ENCODE measurements around the gene LINC01488. TPM values are rescaled to one million over a fixed set of nuclear protein-coding genes. Genes with fewer than 3 reads are reported as not detected.

The LINC01488 gene
- total RNA-seq, 1 donor from 2014 or later, result not detected

DNA sequence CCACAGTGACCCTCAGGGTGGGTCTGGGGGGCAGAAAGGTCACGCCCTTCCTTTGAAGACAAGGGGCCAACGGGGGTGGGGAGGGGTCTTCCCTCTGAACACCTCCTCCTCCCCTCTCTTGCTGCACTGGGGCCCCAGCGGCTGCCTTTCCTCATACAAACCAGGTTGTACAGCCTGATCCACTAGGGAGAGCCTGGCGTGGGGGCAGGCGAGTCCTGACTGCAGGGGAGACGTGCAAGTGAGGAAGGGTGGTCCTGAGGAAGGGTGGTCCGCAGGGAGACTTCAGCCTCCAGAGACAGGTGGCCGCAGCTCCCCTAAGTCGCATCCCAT lies 43.6 kb upstream of the LINC01488 start:
- no peaks in the 10 kb centered on the region for H3K36me3 ChIP-seq (ENCODE audit: insufficient read depth, low read length)
- H3K79me2 ChIP-seq (ENCODE audit: insufficient read depth, low read length), result no peaks in the 10 kb centered on the region
- no peak overlapping the region for H3K4me3 Mint-ChIP-seq (ENCODE audit: unreplicated experiment)
- H3K27ac Mint-ChIP-seq (ENCODE audit: unreplicated experiment), result no peak overlapping the region
- H3K9ac ChIP-seq (ENCODE audit: low read length), result no peak overlapping the region
- H3K4me3 ChIP-seq (ENCODE audit: insufficient read depth, low read depth, low read length), result no peak overlapping the region
- H3K4me2 ChIP-seq (ENCODE audit: low read length), result no peak overlapping the region
- DNase-seq (ENCODE audit: low read depth), result no peak
- H3K9me3 Mint-ChIP-seq (ENCODE audit: unreplicated experiment), result peaks cover 7% of the 10 kb centered on the region
- no peaks in the 10 kb centered on the region for H4K20me1 ChIP-seq (ENCODE audit: insufficient read depth, low read length)
- H3K36me3 Mint-ChIP-seq (ENCODE audit: low read depth, unreplicated experiment), result peaks cover 2% of the 10 kb centered on the region
- no peak overlapping the region for H2AFZ ChIP-seq (ENCODE audit: low read depth, low read length)
- H3K9me3 ChIP-seq (ENCODE audit: insufficient read depth, low read depth, low read length), result no peaks in the 10 kb centered on the region
- FAIRE-seq, result no peak
- H3K27me3 Mint-ChIP-seq (ENCODE audit: low read depth, unreplicated experiment), result peaks cover 28% of the 10 kb centered on the region
- H3K4me1 Mint-ChIP-seq (ENCODE audit: low read depth, unreplicated experiment), result peaks cover 23% of the 10 kb centered on the region
- TF ChIP-seq, protein P1, sequence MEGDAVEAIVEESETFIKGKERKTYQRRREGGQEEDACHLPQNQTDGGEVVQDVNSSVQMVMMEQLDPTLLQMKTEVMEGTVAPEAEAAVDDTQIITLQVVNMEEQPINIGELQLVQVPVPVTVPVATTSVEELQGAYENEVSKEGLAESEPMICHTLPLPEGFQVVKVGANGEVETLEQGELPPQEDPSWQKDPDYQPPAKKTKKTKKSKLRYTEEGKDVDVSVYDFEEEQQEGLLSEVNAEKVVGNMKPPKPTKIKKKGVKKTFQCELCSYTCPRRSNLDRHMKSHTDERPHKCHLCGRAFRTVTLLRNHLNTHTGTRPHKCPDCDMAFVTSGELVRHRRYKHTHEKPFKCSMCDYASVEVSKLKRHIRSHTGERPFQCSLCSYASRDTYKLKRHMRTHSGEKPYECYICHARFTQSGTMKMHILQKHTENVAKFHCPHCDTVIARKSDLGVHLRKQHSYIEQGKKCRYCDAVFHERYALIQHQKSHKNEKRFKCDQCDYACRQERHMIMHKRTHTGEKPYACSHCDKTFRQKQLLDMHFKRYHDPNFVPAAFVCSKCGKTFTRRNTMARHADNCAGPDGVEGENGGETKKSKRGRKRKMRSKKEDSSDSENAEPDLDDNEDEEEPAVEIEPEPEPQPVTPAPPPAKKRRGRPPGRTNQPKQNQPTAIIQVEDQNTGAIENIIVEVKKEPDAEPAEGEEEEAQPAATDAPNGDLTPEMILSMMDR (IDR thresholded peaks at IDR 0.05; ENCODE audit: insufficient read depth, low read depth, low read length), result no peak
- no peak for TF ChIP-seq EZH2 (IDR thresholded peaks at IDR 0.05; ENCODE audit: insufficient read depth, low read length)
- H3K27ac ChIP-seq (ENCODE audit: low read depth, low read length), result no peak overlapping the region
- no peaks in the 10 kb centered on the region for H3K27me3 ChIP-seq (ENCODE audit: insufficient read depth, low read length)
- peaks cover 28% of the 10 kb centered on the region for H3K4me1 ChIP-seq (ENCODE audit: insufficient read depth, low read length)

DNA sequence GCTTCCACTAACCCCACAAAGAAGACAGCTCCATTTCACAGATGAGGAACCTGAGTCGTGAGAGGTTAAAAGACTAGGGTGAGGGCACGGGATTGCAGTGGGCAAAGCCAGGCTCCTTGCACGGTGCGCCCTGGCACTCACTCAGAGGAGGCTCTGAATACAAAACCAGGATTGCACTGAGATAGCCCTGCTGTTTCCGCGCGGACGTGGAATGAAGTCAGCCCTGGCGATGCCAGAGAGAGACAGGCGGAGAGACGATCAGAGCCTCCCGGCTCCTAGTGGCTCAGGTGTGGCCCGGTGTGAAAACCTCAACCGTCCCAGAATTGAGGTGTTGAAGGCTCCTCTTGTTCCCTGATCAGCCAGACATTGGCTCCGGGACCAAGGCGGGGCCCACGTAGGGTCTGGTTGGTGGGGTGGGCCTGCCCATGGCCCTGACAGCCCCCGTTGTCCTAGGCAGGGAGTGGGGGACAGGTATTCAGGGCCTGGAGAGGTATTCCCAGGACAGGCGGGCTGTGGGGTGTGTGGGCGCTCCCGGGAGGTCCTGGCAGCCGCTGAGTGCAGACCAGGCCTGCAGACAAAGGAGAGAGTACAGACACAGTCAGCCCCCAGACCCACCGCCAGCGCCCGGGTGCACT lies 43.1 kb upstream of the LINC01488 start:
- TF ChIP-seq, protein P1 (IDR thresholded peaks at IDR 0.05; ENCODE audit: insufficient read depth, low read depth, low read length), result no peak
- TF ChIP-seq EZH2 (IDR thresholded peaks at IDR 0.05; ENCODE audit: insufficient read depth, low read length), result no peak
- Histone ChIP-seq H3K27ac (ENCODE audit: low read depth, low read length) (no peak overlapping the region), H3K4me1 (ENCODE audit: insufficient read depth, low read length) (peaks cover 33% of the 10 kb centered on the region), H3K4me3 (ENCODE audit: insufficient read depth, low read depth, low read length) (no peak overlapping the region), H4K20me1 (ENCODE audit: insufficient read depth, low read length) (no peaks in the 10 kb centered on the region), H3K9me3 (ENCODE audit: insufficient read depth, low read depth, low read length) (no peaks in the 10 kb centered on the region), H2AFZ (ENCODE audit: low read depth, low read length) (no peak overlapping the region), H3K4me2 (ENCODE audit: low read length) (no peak overlapping the region), H3K79me2 (ENCODE audit: insufficient read depth, low read length) (no peaks in the 10 kb centered on the region), H3K27me3 (ENCODE audit: insufficient read depth, low read length) (no peaks in the 10 kb centered on the region), H3K9ac (ENCODE audit: low read length) (no peak overlapping the region), H3K36me3 (ENCODE audit: insufficient read depth, low read length) (no peaks in the 10 kb centered on the region)
- peaks cover 4% of the 10 kb centered on the region for H3K9me3 Mint-ChIP-seq (ENCODE audit: unreplicated experiment)
- H3K4me1 Mint-ChIP-seq (ENCODE audit: low read depth, unreplicated experiment), result peaks cover 23% of the 10 kb centered on the region
- no peak overlapping the region for H3K4me3 Mint-ChIP-seq (ENCODE audit: unreplicated experiment)
- H3K27me3 Mint-ChIP-seq (ENCODE audit: low read depth, unreplicated experiment), result peaks cover 24% of the 10 kb centered on the region
- no peak for FAIRE-seq
- H3K27ac Mint-ChIP-seq (ENCODE audit: unreplicated experiment), result no peak overlapping the region
- DNase-seq (ENCODE audit: low read depth), result no peak
- peaks cover 1% of the 10 kb centered on the region for H3K36me3 Mint-ChIP-seq (ENCODE audit: low read depth, unreplicated experiment)

DNA sequence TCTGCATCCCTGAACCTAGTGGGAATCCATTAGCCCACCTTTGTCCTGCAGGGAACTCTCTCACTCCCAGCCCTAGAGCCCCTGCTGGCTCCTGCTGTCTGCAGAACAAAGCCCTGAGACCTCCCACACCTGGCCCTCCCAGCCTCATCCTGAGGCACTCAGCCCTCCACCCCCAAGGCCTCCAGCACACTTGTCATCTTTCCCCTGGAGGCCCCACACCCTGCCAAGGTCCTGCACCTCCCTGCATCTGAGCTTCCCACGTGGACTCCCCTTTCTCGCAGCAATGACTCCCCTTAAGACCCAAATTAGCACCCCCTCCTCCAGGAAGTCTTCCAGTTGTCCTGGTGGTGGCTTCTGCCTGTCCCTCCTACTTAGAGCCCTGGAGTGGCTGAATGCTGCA lies 42.3 kb upstream of the LINC01488 start:
- no peak overlapping the region for H3K9ac ChIP-seq (ENCODE audit: low read length)
- no peaks in the 10 kb centered on the region for H4K20me1 ChIP-seq (ENCODE audit: insufficient read depth, low read length)
- Mint-ChIP-seq H3K27me3 (ENCODE audit: low read depth, unreplicated experiment) (peaks cover 17% of the 10 kb centered on the region), H3K4me1 (ENCODE audit: low read depth, unreplicated experiment) (peaks cover 28% of the 10 kb centered on the region), H3K4me3 (ENCODE audit: unreplicated experiment) (no peak overlapping the region), H3K36me3 (ENCODE audit: low read depth, unreplicated experiment) (no peaks in the 10 kb centered on the region), H3K27ac (ENCODE audit: unreplicated experiment) (no peak overlapping the region), H3K9me3 (ENCODE audit: unreplicated experiment) (no peaks in the 10 kb centered on the region)
- H3K4me2 ChIP-seq (ENCODE audit: low read length), result no peak overlapping the region
- TF ChIP-seq, protein P1 (IDR thresholded peaks at IDR 0.05; ENCODE audit: insufficient read depth, low read depth, low read length), result no peak
- TF ChIP-seq EZH2 (IDR thresholded peaks at IDR 0.05; ENCODE audit: insufficient read depth, low read length), result no peak
- no peaks in the 10 kb centered on the region for H3K36me3 ChIP-seq (ENCODE audit: insufficient read depth, low read length)
- no peaks in the 10 kb centered on the region for H3K27me3 ChIP-seq (ENCODE audit: insufficient read depth, low read length)
- DNase-seq (ENCODE audit: low read depth) (no peak), FAIRE-seq (no peak)
- no peaks in the 10 kb centered on the region for H3K9me3 ChIP-seq (ENCODE audit: insufficient read depth, low read depth, low read length)
- no peak overlapping the region for H3K4me3 ChIP-seq (ENCODE audit: insufficient read depth, low read depth, low read length)
- H3K27ac ChIP-seq (ENCODE audit: low read depth, low read length), result no peak overlapping the region
- H3K4me1 ChIP-seq (ENCODE audit: insufficient read depth, low read length), result peaks cover 40% of the 10 kb centered on the region
- H2AFZ ChIP-seq (ENCODE audit: low read depth, low read length), result no peak overlapping the region
- no peaks in the 10 kb centered on the region for H3K79me2 ChIP-seq (ENCODE audit: insufficient read depth, low read length)
